Adrenal gland (tissue), 5 donors: Measurements from ENCODE around the gene ACTR6.

ENCODE experiments used
- CTCF ChIP-seq, 6 experiments: fragments of 450-650 bp in 4 of 6; fragments of 200-600 bp in 2 of 6; sonication (generic) in 1 of 6; IDR thresholded peaks; 1 replicate in 5 of 6; 2 replicates in 1 of 6; pipeline versions ENCODE4 v1.5.1 to v1.8.0; 2016 to 2021; ENCODE audit warnings: antibody characterized with exemption in 6 of 6, mild to moderate bottlenecking in 2 of 6, moderate library complexity in 1 of 6
- POLR2A ChIP-seq, 2 donors: fragments of 450-650 bp; IDR thresholded peaks; one replicate each; pipeline ENCODE4 v1.6.1; 2017; ENCODE audit warnings: antibody characterized with exemption in 2 of 2, mild to moderate bottlenecking in 2 of 2, moderate library complexity in 1 of 2
- donor health status: DM: no; HTN: no; CAD: no.

DNA sequence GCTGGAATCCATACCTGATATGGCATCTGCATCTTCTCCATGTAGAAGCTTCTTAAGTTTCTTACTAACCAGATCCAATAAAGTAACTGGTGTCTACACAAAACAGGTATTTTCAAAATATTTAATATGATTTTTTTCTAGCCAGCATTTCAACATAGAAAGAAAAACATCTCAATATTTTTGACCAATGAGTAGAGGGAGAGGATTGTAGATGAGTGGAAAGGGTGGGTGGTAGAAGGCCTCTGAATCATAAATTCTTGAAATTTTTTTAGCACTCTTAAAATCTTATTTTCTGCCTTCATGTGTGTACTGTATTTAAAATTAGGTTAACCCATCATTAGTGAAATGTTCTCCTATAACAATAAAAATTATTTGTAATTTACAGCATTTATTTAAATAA, 48.3 kb downstream of the ACTR6 start:
- TF ChIP-seq CTCF (IDR thresholded peaks at IDR 0.05) (no peak), POLR2A (IDR thresholded peaks at IDR 0.05) (no peak)
